Bronchial smooth muscle cell (primary cell): Measurements from ENCODE around the gene H19. TPM values are rescaled to one million over a fixed set of nuclear protein-coding genes. Genes with fewer than 3 reads are reported as not detected.

Experiments used
- total RNA-seq: library from RNA; depleted of rRNA; stranded (reverse); fragments of >200 nt; gene quantifications from 2 replicates; pipeline ENCODE4 v1.2.1, GENCODE V29; 2014

Gene H19
- total RNA-seq: 18.6 and 518 TPM in 2 replicates

GRCh38 chr11:1997755-1998154 is at the start of gene H19:
Gene H19, minus strand, starts transcription at chr11:1997842.

GRCh38 chr11:1946812-1947484 is 50.7 kb downstream of the H19 start, which contains the start of gene MRPL23:
Gene MRPL23, plus strand, starts transcription at chr11:1947332. Its CDS starts 31 bp downstream, at chr11:1947363.

Other genes starting within 250 kb of the H19 start
- 1.1 and 2.2 TPM in 2 replicates for gene IFITM10, start 247.2 kb downstream of the H19 start, total RNA-seq
- gene CTSD, start 233.9 kb downstream of the H19 start, total RNA-seq: 226 and 354 TPM in 2 replicates
- not detected in 2 replicates for gene SYT8, start 162.9 kb downstream of the H19 start, total RNA-seq
- not detected in 2 replicates for gene TNNI2, start 158.9 kb downstream of the H19 start, total RNA-seq
- gene LSP1, start 144.8 kb downstream of the H19 start, total RNA-seq: 6.0 and 75.5 TPM in 2 replicates
- gene PRR33, start 105.9 kb downstream of the H19 start, total RNA-seq: not detected in 2 replicates
- gene TNNT3, start 78.1 kb downstream of the H19 start, total RNA-seq: 0.47 and 3.1 TPM in 2 replicates
- gene MRPL23, start 50.5 kb downstream of the H19 start, total RNA-seq: 18.5 and 182 TPM in 2 replicates
- under 0.01 and 0.69 TPM in 2 replicates for gene IGF2, start 141.5 kb upstream of the H19 start, total RNA-seq
- gene INS, start 163.4 kb upstream of the H19 start, total RNA-seq: not detected in 2 replicates
- gene TH, start 174.0 kb upstream of the H19 start, total RNA-seq: not detected in 2 replicates